ENCODE data around the gene ZNF155.
"Not testable (repeated sequence)": the region's sequence is repeated elsewhere in the genome, so short reads cannot be mapped to it uniquely, and the experiment has no call there.

Gene ZNF155

DNA sequence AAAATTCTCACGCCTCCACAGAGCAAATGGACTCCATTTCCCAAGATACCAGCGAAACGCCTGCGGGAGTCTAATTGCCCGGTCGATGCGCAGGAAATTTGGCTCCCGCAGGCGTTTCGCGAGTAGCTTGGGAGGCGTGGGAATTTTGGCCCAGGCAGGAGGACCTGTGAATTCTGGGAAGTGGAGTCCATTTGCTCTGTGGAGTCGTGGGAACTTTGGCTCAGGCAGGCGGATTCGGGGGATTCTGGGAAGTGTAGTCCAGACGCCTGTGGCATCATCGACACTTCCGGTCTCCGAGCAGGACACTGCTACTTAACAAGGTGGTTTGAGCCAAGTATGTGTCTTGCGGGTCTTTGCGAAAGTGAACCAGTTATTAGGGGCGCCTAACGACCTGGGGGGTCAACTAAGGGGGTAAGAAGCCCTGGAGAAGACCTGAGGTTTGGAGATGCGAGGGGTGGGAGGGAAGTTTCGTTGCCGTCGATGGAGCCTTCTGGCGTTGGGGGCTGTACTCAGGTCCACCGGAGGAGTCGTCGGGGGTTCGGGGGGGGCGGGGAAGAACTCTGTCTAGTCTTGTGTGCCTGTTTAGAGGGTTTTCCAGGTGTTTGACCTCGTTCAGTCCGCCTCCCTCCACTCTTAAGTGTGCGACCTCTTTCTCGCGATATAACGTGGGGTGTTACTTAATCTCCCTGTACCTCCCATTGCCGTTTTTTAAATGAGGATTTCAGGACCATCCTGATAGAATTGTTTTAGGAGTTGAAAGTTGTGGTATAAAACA lies at the start of gene ZNF155:
Gene ZNF155, plus strand, starts transcription at position 277 of the 775 bp plus-strand sequence. CDS start 4,356 bp downstream, outside the sequence.
- DNase-seq (ENCODE audit: low read depth) = peak; percentile 97
- TF ChIP-seq, protein P1, sequence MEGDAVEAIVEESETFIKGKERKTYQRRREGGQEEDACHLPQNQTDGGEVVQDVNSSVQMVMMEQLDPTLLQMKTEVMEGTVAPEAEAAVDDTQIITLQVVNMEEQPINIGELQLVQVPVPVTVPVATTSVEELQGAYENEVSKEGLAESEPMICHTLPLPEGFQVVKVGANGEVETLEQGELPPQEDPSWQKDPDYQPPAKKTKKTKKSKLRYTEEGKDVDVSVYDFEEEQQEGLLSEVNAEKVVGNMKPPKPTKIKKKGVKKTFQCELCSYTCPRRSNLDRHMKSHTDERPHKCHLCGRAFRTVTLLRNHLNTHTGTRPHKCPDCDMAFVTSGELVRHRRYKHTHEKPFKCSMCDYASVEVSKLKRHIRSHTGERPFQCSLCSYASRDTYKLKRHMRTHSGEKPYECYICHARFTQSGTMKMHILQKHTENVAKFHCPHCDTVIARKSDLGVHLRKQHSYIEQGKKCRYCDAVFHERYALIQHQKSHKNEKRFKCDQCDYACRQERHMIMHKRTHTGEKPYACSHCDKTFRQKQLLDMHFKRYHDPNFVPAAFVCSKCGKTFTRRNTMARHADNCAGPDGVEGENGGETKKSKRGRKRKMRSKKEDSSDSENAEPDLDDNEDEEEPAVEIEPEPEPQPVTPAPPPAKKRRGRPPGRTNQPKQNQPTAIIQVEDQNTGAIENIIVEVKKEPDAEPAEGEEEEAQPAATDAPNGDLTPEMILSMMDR (conservative IDR thresholded peaks at IDR 0.05; ENCODE audit: low read length) = no peak
- peak within 1 kb of the TSS; percentile 77 for H3K4me3 ChIP-seq (ENCODE audit: low read length)

DNA sequence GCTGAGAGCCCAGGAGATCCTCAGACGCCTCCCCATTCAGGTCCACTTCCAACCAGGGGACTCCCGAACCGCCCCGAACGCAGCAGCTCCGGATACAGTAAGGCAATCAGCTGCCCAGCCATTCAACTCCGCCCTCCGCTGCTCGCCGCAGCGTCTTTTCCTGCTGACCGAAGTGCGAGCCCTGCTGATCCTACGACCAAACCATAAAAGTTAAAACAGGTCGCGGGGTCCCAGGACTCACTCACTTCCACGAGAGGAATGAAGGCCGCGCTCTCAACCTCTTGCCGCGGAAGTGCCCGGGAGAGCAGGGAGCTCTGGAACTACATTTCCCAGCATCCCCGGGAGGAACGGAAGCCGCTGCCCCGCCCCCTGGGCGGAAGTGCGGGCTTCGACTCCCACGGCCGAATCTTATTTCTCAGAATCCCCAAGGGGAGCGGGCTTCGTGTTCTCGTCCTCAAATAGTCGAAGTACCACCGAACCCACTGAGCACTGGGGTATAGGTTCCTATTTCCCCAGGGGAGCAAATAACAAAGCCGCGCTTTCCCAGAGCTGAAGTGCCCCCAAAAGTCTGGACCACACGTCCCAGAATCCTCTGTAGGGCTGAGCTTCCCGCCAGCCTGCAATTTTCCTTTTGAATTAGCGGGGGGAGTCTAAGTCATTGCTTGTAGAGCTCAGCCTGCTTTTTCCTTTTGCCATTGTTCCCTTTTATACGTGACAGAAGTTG lies 48.8 kb upstream of the ZNF155 start, which contains the start of gene ZNF45:
Gene ZNF45, minus strand, starts transcription at position 298 of the 724 bp plus-strand sequence. CDS start 13,097 bp downstream, outside the sequence.
- peak within 1 kb of the TSS; percentile 83 for H3K4me3 ChIP-seq (ENCODE audit: low read length)
- DNase-seq (ENCODE audit: low read depth) = peak; percentile 84
- TF ChIP-seq, protein P1 (conservative IDR thresholded peaks at IDR 0.05; ENCODE audit: low read length) = no peak

DNA sequence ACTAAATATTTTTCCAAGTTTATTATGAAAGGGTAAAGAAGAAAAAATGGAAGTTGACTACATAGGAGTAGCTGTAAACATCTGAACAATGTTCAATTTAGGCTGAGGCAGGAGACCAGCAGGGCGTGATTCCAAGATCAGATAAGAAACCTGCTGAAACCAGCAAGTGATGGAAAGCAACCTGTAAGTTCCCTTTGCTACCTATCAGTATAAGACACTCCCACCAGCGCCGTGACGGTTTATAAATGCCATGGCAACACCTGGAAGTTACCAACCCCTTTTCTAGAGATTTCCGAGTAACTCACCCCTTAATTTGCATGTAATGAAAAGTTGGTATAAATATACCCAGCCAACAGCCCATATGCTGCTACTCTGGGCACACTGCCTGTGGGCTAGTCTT lies 47.8 kb upstream of the ZNF155 start:
- no peak overlapping the region for H3K4me3 ChIP-seq (ENCODE audit: low read length)
- DNase-seq (ENCODE audit: low read depth) = no peak
- TF ChIP-seq, protein P1 (conservative IDR thresholded peaks at IDR 0.05; ENCODE audit: low read length) = no peak

DNA sequence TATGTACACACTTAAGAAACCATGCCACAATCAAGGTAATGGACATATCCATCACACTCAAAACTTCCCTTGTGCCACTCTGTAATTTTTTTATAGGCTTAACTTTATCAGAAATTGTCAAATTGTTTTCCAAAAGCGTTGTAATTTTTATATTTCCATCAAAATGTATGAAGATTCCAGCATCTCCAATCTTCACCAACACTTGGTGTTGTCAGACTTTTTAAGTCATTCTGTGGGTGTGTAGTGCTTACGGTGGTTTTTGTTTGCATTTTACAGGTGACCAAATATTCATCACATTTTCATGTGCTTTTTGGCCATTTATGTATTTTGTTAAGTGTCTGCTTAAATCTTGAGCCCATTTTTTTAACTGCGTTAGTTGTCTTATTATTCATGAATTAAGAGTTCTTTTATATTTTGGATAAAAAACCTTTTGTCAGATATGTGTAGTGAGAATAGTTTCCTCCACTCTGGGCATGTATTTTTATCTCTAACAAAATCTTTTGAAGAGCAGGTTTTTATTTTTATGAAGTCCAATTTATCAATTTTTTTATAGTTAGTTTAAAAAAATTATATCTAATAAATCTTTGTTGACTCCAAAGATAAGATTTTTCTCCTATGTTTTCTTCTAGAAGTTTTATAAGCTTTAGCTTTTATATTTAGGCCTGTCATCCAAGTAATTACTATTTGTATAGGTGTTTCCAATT lies 44.3 kb upstream of the ZNF155 start:
- no peak for DNase-seq (ENCODE audit: low read depth)
- TF ChIP-seq, protein P1 (conservative IDR thresholded peaks at IDR 0.05; ENCODE audit: low read length) = no peak
- no peak overlapping the region for H3K4me3 ChIP-seq (ENCODE audit: low read length)

DNA sequence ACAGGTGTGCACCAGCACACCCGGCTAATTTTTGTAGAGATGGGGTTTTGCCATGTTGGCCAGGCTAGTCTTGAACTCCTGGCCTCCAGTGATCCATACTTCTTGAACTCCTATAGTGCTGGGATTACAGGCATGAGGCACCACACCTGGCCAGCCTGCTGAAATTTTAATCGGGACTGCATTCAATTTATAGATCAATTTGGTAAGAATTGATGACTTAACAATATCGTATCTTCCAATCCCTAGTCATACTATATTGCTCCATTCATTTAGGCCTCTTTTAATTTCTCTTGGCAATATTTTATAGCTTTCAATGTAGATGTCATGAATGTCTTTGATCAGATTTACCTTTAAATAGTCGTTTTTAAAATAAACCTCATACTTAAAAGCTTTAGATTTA lies 43.3 kb upstream of the ZNF155 start:
- no peak for DNase-seq (ENCODE audit: low read depth)
- TF ChIP-seq, protein P1 (conservative IDR thresholded peaks at IDR 0.05; ENCODE audit: low read length) = no peak
- no peak overlapping the region for H3K4me3 ChIP-seq (ENCODE audit: low read length)

DNA sequence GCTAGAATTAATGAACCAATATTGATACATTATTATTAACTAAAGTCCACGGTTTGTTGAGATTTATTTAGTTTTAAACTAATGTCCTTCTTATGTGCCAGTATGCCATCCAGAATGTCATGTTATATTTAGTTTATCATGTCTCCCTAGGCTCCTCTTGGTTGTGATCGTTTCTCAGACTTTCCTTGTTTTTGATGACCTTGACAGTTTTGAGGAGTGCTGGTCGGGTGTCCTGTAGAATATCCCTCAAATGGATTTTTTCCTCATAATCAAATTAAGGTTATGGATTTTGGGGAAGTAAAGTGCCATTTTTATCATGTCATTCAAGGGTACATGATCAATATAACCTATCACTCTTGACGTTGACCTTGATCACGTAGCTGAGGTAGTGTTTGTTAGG lies 42.8 kb upstream of the ZNF155 start:
- DNase-seq (ENCODE audit: low read depth) = no peak
- H3K4me3 ChIP-seq (ENCODE audit: low read length) = no peak overlapping the region
- TF ChIP-seq, protein P1 (conservative IDR thresholded peaks at IDR 0.05; ENCODE audit: low read length) = no peak

DNA sequence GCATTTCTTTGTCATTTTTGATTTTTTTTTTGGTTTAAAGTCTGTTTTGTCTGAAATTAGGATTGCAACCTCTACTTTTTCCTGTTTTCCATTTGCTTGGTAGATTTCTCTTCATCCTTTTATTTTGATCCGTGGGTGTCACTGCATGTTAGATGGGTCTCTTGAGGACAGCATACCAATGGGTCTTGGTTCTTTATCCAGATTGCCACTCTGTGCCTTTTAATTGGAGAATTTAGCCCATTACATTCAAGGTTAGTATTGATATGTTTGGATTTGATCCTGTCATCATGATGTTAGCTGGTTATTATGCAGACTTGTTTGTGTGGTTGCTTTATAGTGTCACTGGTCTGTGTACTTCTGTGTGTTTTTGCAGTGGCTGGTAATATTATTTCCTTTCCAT lies 36.6 kb upstream of the ZNF155 start:
- H3K4me3 ChIP-seq (ENCODE audit: low read length); DNase-seq (ENCODE audit: low read depth): not testable (repeated sequence)

DNA sequence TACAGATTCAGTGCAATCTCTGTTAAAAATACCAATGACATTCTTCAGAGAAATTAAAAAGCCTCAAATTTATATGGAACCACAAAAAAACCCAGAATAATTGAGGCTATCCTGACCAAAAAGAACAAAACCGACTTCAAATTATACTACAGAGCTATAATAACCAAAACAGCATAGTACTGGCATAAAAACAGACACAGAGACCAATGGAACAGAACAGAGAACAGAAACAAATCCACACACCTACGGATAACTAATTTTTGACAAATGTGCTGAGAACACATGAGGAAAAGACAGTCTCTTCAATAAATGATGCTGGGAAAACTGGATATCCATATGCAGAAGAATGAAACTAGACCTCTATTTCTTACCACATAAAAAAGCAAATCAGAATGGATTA lies 34.2 kb upstream of the ZNF155 start:
- DNase-seq (ENCODE audit: low read depth); H3K4me3 ChIP-seq (ENCODE audit: low read length): not testable (repeated sequence)
